Activated CD8-positive, alpha-beta memory T cell treated with anti-CD3 and anti-CD28 coated beads, Interleukin-2, amount 10 ng/mL, durations not matched to agents 7 days and 5 days (primary cell): ENCODE data around the gene SUPT6H. TPM values are rescaled to one million over a fixed set of nuclear protein-coding genes. Genes with fewer than 3 reads are reported as not detected.
"Not testable (repeated sequence)": the region's sequence is repeated elsewhere in the genome, so short reads cannot be mapped to it uniquely, and the experiment has no call there.

Experiments used
- ATAC-seq: fragments of 150-1000 bp; cut with Tn5 transposase; one replicate; pipeline ENCODE4 v1.10.0; 2021; ENCODE audit warnings: moderate library complexity
- CTCF ChIA-PET: fragments of 350-600 bp; sonication (Branson Sonifier 250); formaldehyde crosslinking; loops from one replicate; lab custom pipeline; 2021; ENCODE audit warnings: antibody characterized with exemption; lab: Charles Lee
- DNase-seq: peaks from one replicate; pipeline ENCODE4 v3.0.0-alpha.2; 2020
- H3K27ac Mint-ChIP-seq: one replicate; pipeline ENCODE4 v1.8.0; 2021; ENCODE audit warnings: mild to moderate bottlenecking, mixed read lengths
- H3K27me3 Mint-ChIP-seq: one replicate; pipeline ENCODE4 v1.8.0; 2021; ENCODE audit warnings: mixed read lengths
- H3K36me3 Mint-ChIP-seq: one replicate; pipeline ENCODE4 v1.8.0; 2021; ENCODE audit warnings: mild to moderate bottlenecking, mixed read lengths
- H3K4me1 Mint-ChIP-seq: one replicate; pipeline ENCODE4 v1.8.0; 2021; ENCODE audit warnings: mixed read lengths
- H3K4me3 Mint-ChIP-seq: one replicate; pipeline ENCODE4 v1.8.0; 2021; ENCODE audit warnings: mild to moderate bottlenecking, moderate library complexity, mixed read lengths
- H3K9me3 Mint-ChIP-seq: one replicate; pipeline ENCODE4 v1.8.0; 2022; ENCODE audit warnings: low read depth, mixed read lengths
- total RNA-seq, 2 experiments: library from RNA; stranded (reverse); gene quantifications; one replicate each; pipeline ENCODE4 v1.2.3, GENCODE V29; 2021

SUPT6H gene
- total RNA-seq, 2 experiments from 2014 or later, result 64.7 to 81.2 TPM

DNA sequence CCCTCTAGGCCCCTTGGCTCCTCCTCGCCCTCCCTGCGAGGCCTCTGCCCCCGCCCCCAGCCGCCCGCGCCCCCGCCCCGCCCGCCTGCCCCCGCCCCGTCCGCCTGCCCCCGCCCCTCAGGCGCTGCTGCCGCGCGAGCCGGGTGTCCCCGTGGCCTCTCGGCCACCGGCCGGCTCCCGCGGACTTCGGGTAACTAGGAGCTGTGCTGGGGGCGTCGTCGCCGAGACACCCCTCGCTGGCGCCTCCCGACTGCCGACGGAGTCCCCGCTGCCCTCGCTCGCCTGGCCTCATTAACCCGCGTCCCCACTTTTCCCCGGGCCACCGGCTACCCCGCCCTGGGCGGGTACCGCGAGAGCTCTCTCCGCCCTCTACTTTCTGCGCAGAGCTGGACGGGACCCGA is 64.2 kb downstream of the SUPT6H start, which contains the start of gene TLCD1:
Gene TLCD1, minus strand, starts transcription at position 8 of the 401 bp plus-strand sequence. CDS start 136 bp downstream, outside the sequence.
- Mint-ChIP-seq H3K4me3 (peak within 1 kb of the TSS; percentile 91), H3K27me3 (no peaks in the 10 kb centered on the region), H3K36me3 (peaks cover 35% of the 10 kb centered on the region), H3K27ac (peak within 1 kb of the TSS; percentile 94), H3K9me3 (no peaks in the 10 kb centered on the region), H3K4me1 (peaks cover 53% of the 10 kb centered on the region)
- CTCF ChIA-PET, result interaction anchor here (0.7 to 12.9 kb wide), 52 partner anchors 9 to 419 kb away, joined by 3 to 591 read pairs (median 6); partner anchors contain the start of genes BLTP2, DHRS13, FAM222B and FLOT2
- DNase-seq (peak; percentile 87), ATAC-seq (peak; percentile 65)

DNA sequence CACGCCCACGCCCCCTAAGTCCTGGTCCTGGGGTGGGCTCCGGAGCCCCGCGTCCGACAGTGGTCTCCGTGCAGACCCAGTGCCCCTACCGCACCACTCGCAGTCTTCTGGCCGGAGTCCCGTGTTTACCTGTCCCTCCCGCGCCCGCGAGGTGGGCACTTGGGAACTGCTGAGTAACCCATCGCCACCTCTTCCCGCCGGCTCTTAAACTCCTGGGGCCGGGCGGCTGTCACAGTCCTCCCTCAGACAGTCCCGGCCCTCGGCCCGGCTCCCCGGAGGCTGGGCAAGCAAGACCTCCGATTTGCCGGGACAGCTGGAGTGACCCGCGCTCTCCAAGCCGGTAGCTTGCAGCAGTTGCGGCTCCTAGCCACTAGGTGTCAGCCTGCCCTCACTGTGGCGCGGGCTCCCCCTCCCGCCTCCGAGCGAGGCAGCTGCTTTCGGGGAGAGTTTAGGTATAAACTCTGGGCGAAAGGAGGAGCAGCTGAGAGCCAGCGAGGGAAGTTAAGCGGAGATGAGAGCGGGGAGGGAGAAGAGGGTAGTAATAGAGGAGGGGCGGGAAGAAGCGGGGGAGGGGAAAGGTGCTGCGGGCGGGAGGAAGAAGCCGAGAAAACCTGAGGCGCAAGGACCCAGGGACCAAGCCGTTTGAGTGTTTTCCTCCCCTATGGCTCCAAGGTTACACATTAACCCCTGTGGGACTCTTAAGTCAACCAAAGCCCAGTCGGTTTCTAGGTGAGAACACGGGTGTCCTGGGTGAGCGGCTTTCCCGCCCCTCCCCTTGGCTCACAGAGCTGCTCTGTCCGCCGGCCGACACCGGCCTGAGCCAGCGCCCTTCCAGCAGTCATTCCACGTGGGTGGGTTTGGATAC is 64.9 kb downstream of the SUPT6H start:
- no peaks in the 10 kb centered on the region for H3K27me3 Mint-ChIP-seq
- no peaks in the 10 kb centered on the region for H3K9me3 Mint-ChIP-seq
- peak; percentile 51 for ATAC-seq
- CTCF ChIA-PET, result interaction anchor here (0.7 to 12.9 kb wide), 62 partner anchors 8 to 419 kb away, joined by 3 to 591 read pairs (median 5); partner anchors contain the start of genes BLTP2, DHRS13, FAM222B and FLOT2
- peaks cover 30% of the 10 kb centered on the region for H3K36me3 Mint-ChIP-seq
- H3K27ac Mint-ChIP-seq, result peak overlapping the region; percentile 94
- peak overlapping the region; percentile 91 for H3K4me3 Mint-ChIP-seq
- peaks cover 47% of the 10 kb centered on the region for H3K4me1 Mint-ChIP-seq
- peak; percentile 96 for DNase-seq

DNA sequence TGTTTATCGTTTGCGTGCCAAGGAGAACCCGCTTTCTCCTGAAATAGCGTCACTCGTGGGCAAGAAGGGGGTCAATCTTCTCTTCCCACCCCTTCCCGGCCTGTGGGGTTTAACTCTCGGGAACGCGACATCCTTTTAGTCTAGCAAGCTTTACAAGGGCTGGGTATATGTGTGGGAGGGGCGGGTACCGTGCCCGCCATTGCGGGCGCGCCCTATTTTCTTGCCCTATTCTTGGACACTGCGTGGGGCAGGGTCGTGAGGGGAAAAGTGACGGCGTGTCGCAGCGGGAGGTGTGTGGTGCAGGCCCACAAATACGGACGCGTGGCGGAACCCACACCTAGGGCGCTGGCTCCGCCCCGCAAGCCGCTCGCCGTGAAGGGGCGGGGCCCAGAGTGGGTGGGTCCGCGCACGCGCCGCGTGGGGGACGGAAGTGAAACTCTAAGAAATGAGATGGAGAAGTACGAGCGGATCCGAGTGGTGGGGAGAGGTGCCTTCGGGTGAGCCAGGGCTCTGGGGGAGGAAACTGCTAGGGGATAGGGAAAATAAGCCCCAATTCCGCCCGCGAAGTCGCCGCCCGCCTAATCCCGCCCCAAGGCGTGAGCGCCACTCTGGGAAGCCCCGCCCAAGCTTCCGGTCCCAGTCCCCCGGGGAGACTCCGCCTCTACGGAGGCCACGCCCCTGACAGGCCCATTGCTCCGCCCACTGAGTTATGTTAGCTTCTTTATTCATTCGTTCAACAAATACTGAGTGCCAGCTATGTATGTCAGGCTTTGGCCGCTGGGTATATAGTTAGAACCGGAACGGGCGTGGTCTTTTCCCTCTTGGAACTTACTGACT is 66.6 kb downstream of the SUPT6H start, which contains the start of gene NEK8:
Gene NEK8, plus strand, starts transcription at position 425 of the 837 bp plus-strand sequence. Its CDS starts 26 bp downstream, at position 451.
- CTCF ChIA-PET, result interaction anchor here (1.1 to 12.9 kb wide), 23 partner anchors 9 to 400 kb away, joined by 3 to 591 read pairs (median 17); partner anchors contain the start of genes BLTP2, DHRS13, FAM222B and FLOT2
- H3K4me1 Mint-ChIP-seq, result peaks cover 34% of the 10 kb centered on the region
- H3K27me3 Mint-ChIP-seq, result no peaks in the 10 kb centered on the region
- peak; percentile 52 for ATAC-seq
- peak; percentile 99 for DNase-seq
- H3K9me3 Mint-ChIP-seq, result no peaks in the 10 kb centered on the region
- H3K36me3 Mint-ChIP-seq, result peaks cover 17% of the 10 kb centered on the region
- peak within 1 kb of the TSS; percentile 91 for H3K4me3 Mint-ChIP-seq
- H3K27ac Mint-ChIP-seq, result peak within 1 kb of the TSS; percentile 94

DNA sequence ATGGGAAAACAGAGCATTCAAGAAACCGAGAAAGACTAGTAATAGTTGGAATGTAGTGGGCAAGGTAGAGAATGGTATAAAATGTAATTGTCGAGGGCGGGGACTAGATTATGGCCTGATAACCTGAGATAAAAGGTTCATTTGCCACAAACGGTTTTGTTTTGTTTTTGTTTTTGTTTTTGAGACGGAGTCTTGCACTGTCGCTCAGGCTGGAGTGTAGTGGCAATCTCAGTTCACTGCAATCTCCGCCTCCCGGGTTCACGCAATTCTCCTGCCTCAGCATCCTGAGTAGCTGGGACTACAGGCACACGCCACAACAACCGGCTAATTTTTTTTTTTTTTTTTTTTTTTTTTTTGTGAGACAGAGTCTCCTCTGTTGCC is 67.9 kb downstream of the SUPT6H start:
- Mint-ChIP-seq H3K27me3 (no peaks in the 10 kb centered on the region), H3K4me3 (no peak overlapping the region), H3K27ac (peak overlapping the region; percentile 1), H3K4me1 (peaks cover 22% of the 10 kb centered on the region), H3K9me3 (no peaks in the 10 kb centered on the region), H3K36me3 (peaks cover 4% of the 10 kb centered on the region)
- DNase-seq (no peak), ATAC-seq (no peak)
- CTCF ChIA-PET, result interaction anchor here (1.7 to 12.9 kb wide), 3 partner anchors 17 to 41 kb away, joined by 5 to 591 read pairs (median 7); partner anchors contain the start of gene TRAF4

DNA sequence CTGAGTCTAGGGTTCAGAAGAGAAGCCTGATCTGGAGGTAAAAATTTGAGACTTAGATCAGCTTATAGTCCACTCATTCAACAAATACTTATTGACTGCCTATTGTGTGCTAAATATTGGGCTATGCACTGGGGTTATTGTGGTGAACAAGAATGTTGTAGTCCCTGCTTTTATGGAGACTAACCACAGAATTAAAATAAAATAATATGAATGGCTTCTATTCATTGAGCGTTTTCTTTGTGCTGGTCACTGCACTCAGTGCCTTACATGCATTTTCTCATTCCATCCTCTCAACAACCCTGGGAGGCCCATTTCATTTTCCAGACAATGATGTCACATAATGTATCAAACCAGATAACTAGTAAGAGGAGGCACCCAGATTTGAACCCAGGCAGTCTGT is 71.3 kb downstream of the SUPT6H start:
- DNase-seq, result no peak
- Mint-ChIP-seq H3K27ac (no peak overlapping the region), H3K9me3 (no peaks in the 10 kb centered on the region), H3K27me3 (no peaks in the 10 kb centered on the region), H3K4me1 (peaks cover 21% of the 10 kb centered on the region), H3K4me3 (no peak overlapping the region), H3K36me3 (peaks cover 5% of the 10 kb centered on the region)
- no peak for ATAC-seq
- CTCF ChIA-PET, result interaction anchor here (1.5 to 12.9 kb wide), 2 partner anchors 13 to 109 kb away, joined by 6 to 591 read pairs; partner anchors contain the start of genes FAM222B and TRAF4

DNA sequence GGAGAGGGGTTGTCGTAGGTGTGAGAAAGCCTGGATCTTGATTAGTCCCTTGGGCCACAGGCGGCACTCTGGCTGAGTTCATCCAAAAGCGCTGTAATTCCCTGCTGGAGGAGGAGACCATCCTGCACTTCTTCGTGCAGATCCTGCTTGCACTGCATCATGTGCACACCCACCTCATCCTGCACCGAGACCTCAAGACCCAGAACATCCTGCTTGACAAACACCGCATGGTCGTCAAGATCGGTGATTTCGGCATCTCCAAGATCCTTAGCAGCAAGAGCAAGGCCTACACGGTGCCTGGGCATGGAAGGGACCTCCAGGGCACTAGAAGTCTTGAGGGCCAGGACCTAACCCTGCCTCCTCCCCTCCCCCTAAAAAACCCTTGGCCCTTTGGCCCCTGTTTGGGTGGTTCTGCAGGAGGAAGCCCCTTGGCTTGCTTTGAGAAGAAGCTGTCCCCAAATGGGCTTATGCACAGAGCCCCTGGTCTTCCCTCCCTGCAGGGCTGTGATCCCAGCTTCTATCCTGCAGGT is 72.8 kb downstream of the SUPT6H start:
- DNase-seq (no peak), ATAC-seq (no peak)
- peaks cover 24% of the 10 kb centered on the region for H3K4me1 Mint-ChIP-seq
- no peak overlapping the region for H3K4me3 Mint-ChIP-seq
- H3K27me3 Mint-ChIP-seq, result no peaks in the 10 kb centered on the region
- CTCF ChIA-PET, result interaction anchor here (1.3 to 12.9 kb wide), 3 partner anchors 8 to 218 kb away, joined by 3 to 591 read pairs (median 6); partner anchors contain the start of gene TRAF4
- no peak overlapping the region for H3K27ac Mint-ChIP-seq
- peaks cover 14% of the 10 kb centered on the region for H3K36me3 Mint-ChIP-seq
- peaks cover 2% of the 10 kb centered on the region for H3K9me3 Mint-ChIP-seq

DNA sequence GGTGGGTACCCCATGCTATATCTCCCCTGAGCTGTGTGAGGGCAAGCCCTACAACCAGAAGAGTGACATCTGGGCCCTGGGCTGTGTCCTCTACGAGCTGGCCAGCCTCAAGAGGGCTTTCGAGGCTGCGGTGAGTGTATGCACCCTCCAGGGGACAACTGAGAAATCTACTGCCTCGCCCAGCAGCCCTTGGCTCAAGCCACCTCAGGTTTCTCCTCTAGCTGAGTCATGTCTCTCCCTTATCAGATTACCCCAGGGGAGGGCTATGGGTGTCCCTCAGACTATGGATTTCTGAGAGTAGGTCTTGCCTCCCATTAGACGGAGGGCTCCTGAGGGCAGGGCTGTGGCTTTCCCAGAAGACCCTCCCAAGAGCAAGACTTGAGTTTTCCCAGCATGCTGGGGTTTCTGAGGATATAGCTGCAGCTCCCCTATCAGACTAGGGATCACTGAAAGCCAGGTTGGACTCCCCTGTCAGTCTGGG is 73.3 kb downstream of the SUPT6H start:
- Mint-ChIP-seq H3K36me3 (peaks cover 15% of the 10 kb centered on the region), H3K4me1 (peaks cover 22% of the 10 kb centered on the region), H3K27me3 (no peaks in the 10 kb centered on the region), H3K9me3 (peaks cover 3% of the 10 kb centered on the region), H3K4me3 (no peak overlapping the region), H3K27ac (no peak overlapping the region)
- ATAC-seq, result peak; percentile 33
- DNase-seq, result no peak
- CTCF ChIA-PET, result interaction anchor here (1.3 to 12.9 kb wide), 3 partner anchors 8 to 218 kb away, joined by 3 to 591 read pairs (median 6); partner anchors contain the start of gene TRAF4

DNA sequence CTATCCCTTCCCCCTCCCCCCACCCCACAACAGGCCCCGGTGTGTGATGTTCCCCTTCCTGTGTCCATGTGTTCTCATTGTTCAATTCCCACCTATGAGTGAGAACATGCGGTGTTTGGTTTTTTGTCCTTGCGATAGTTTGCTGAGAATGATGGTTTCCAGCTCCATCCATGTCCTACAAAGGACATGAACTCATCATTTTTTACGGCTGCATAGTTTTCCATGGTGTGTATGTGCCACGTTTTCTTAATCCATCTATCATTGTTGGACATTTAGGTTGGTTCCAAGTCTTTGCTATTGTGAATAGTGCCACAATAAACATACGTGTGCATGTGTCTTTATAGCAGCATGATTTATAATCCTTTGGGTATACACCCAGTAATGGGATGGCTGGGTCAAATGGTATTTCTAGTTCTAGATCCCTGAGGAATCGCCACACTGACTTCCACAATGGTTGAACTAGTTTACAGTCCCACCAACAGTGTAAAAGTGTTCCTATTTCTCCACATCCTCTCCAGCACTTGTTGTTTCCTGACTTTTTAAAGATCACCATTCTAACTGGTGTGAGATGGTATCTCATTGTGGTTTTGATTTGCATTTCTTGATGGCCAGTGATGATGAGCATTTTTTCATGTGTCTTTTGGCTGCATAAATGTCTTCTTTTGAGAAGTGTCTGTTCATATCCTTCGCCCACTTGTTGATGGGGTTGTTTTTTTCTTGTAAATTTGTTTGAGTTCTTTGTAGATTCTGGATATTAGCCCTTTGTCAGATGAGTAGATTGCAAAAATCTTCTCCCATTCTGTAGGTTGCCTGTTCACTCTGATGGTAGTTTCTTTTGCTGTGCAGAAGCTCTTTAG is 74.1 kb downstream of the SUPT6H start:
- H3K27me3 Mint-ChIP-seq, H3K4me3 Mint-ChIP-seq, DNase-seq, H3K9me3 Mint-ChIP-seq, H3K27ac Mint-ChIP-seq, ATAC-seq: not testable (repeated sequence)
- CTCF ChIA-PET, result interaction anchor here (1.3 to 12.9 kb wide), 3 partner anchors 9 to 217 kb away, joined by 3 to 591 read pairs (median 6); partner anchors contain the start of gene TRAF4
- Mint-ChIP-seq H3K4me1 (peaks cover 22% of the 10 kb centered on the region), H3K36me3 (peaks cover 18% of the 10 kb centered on the region)

DNA sequence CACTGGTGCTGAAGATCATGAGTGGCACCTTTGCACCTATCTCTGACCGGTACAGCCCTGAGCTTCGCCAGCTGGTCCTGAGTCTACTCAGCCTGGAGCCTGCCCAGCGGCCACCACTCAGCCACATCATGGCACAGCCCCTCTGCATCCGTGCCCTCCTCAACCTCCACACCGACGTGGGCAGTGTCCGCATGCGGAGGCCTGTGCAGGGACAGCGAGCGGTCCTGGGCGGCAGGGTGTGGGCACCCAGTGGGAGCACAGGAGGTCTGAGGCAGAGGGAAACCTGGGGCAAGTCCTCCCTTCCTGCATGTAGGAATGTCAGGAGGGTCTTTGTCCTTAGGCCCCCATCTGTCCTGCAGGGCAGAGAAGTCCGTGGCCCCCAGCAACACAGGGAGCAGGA is 75.3 kb downstream of the SUPT6H start:
- Mint-ChIP-seq H3K27ac (no peak overlapping the region), H3K4me3 (no peak overlapping the region)

DNA sequence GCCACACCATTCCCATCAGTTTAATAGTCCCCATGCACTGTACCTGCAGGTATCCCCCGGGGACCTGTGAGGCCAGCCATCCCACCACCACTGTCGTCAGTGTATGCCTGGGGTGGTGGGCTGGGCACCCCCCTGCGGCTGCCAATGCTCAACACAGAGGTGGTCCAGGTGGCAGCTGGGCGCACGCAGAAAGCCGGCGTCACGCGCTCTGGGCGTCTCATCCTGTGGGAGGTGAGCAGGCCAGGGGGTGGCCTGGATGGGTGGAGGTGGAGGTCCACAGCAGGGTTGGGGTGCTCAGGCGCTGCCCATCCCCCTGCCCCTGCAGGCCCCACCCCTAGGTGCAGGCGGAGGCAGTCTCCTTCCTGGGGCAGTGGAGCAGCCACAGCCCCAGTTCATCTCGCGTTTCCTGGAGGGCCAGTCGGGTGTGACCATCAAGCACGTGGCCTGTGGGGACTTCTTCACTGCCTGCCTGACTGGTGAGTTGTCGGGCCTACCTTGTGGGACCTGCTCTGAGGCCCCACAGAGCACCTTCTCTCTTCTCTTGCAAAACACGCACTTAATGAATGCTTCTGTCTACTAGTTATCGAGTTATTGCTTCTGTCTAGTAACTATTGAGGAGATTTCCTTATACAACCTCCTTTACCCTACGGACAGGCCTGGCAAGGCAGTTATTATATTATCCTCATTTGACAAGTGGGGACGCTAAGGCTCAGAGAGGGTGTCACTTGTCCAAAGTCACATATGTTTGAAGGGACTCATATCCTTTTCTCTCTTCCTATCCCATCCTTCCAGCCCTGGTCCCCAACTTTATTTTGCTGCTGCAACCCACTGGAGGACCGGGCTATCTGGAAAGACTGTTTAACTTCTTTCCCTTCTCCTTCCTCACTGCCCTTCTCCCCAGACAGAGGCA is 76.0 kb downstream of the SUPT6H start:
- H3K9me3 Mint-ChIP-seq, result peaks cover 3% of the 10 kb centered on the region
- H3K27me3 Mint-ChIP-seq, result no peaks in the 10 kb centered on the region
- no peak for DNase-seq
- CTCF ChIA-PET, result interaction anchor here (16.9 kb wide), 1 partner anchor 8 kb away, joined by 591 read pairs; the partner anchor contains the start of genes NEK8 and TLCD1
- H3K4me1 Mint-ChIP-seq, result peaks cover 24% of the 10 kb centered on the region
- peaks cover 21% of the 10 kb centered on the region for H3K36me3 Mint-ChIP-seq
- peak overlapping the region; percentile 52 for H3K27ac Mint-ChIP-seq
- no peak overlapping the region for H3K4me3 Mint-ChIP-seq
- ATAC-seq, result no peak

More for the DNA sequence above, 75.3 kb downstream of the SUPT6H start:
- ATAC-seq, result no peak
- H3K36me3 Mint-ChIP-seq, result peaks cover 21% of the 10 kb centered on the region
- DNase-seq, result no peak
- peaks cover 23% of the 10 kb centered on the region for H3K4me1 Mint-ChIP-seq
- H3K27me3 Mint-ChIP-seq, result no peaks in the 10 kb centered on the region
- CTCF ChIA-PET, result interaction anchor here (0.9 kb wide), 1 partner anchor 10 kb away, joined by 3 read pairs; no protein-coding TSS in a partner anchor
- peaks cover 3% of the 10 kb centered on the region for H3K9me3 Mint-ChIP-seq
